SK-N-SH (cell line): ENCODE results near the gene CATSPERZ. TPM values are rescaled to one million over a fixed set of nuclear protein-coding genes. Genes with fewer than 3 reads are reported as not detected.

Source experiments
- CTCF ChIA-PET: fragments of 300-600, 350-600 bp; formaldehyde crosslinking; extraction: SDS; loops from one replicate; lab custom pipeline; 2021; lab: Yijun Ruan, JAX
- POLR2A ChIA-PET: fragments of 350-600 bp; sonication (Branson Sonifier 250); formaldehyde crosslinking; extraction: SDS; loops from one replicate; lab custom pipeline; 2020; ENCODE audit warnings: antibody characterized with exemption, inconsistent platforms; lab: Yijun Ruan, JAX
- DNase-seq: peaks from one replicate; pipeline ENCODE4 v3.0.0; 2012
- H2AFZ ChIP-seq: fragments of 200-600 bp; sonication (generic); 2 replicates; pipeline ENCODE4 v1.8.1; 2016; ENCODE audit warnings: antibody characterized with exemption, mild to moderate bottlenecking, low read depth
- H3F3A ChIP-seq: fragments of 200-600 bp; sonication (generic); replicated peaks from 2 replicates; pipeline ENCODE3; 2016; ENCODE audit warnings: antibody characterized with exemption, mild to moderate bottlenecking; ENCODE audit not compliant: insufficient read depth
- H3K27ac ChIP-seq, 2 experiments: fragments of 200-500 bp in 1 of 2; fragments of 200-600 bp in 1 of 2; sonication (Bioruptor generic) in 1 of 2; sonication (generic), shearing (Covaris generic) in 1 of 2; 2 replicates each; pipeline versions ENCODE4 v1.5.1 to v1.6.1; 2014 to 2016; ENCODE audit warnings: low read depth in 2 of 2, inconsistent platforms in 1 of 2, low read length in 1 of 2, mild to moderate bottlenecking in 1 of 2, mixed read lengths in 1 of 2
- H3K27me3 ChIP-seq: fragments of 200-600 bp; sonication (generic), shearing (Covaris generic); 2 replicates; pipeline ENCODE4 v1.6.1; 2016; ENCODE audit warnings: mixed run types; ENCODE audit not compliant: insufficient read depth
- H3K36me3 ChIP-seq, 2 experiments: fragments of 200-500 bp in 1 of 2; fragments of 200-600 bp in 1 of 2; sonication (Bioruptor generic) in 1 of 2; sonication (generic) in 1 of 2; replicated peaks in 1 of 2; 2 replicates each; pipeline versions ENCODE3 to v1.5.1; 2014 to 2016; ENCODE audit warnings: low read length in 1 of 2, mild to moderate bottlenecking in 1 of 2; ENCODE audit not compliant: insufficient read depth in 2 of 2, control insufficient read depth in 1 of 2
- H3K4me1 ChIP-seq, 2 experiments: fragments of 200-500 bp in 1 of 2; fragments of 200-600 bp in 1 of 2; sonication (Bioruptor generic) in 1 of 2; sonication (generic), shearing (Covaris generic) in 1 of 2; 2 replicates each; pipeline versions ENCODE4 v1.5.1 to v1.6.1; 2014 to 2016; ENCODE audit warnings: low read depth in 1 of 2, low read length in 1 of 2, mixed run types in 1 of 2; ENCODE audit not compliant: insufficient read depth in 2 of 2, control insufficient read depth in 1 of 2
- H3K4me2 ChIP-seq: fragments of 200-600 bp; sonication (generic), shearing (Covaris generic); 2 replicates; pipeline ENCODE4 v1.6.1; 2017; ENCODE audit warnings: mixed run types
- H3K4me3 ChIP-seq, 2 experiments: fragments of 200-500 bp in 1 of 2; fragments of 200-600 bp in 1 of 2; sonication (Bioruptor generic) in 1 of 2; sonication (generic), shearing (Covaris generic) in 1 of 2; 2 replicates each; pipeline versions ENCODE4 v1.5.1 to v1.8.1; 2014 to 2016; ENCODE audit warnings: low read depth in 2 of 2, inconsistent platforms in 1 of 2, low read length in 1 of 2, mild to moderate bottlenecking in 1 of 2, mixed read lengths in 1 of 2, moderate library complexity in 1 of 2
- H3K79me2 ChIP-seq: fragments of 200-600 bp; sonication (generic); 2 replicates; pipeline ENCODE4 v1.8.1; 2017; ENCODE audit warnings: mild to moderate bottlenecking; ENCODE audit not compliant: insufficient read depth
- H3K9ac ChIP-seq: fragments of 200-600 bp; sonication (generic); 2 replicates; pipeline ENCODE4 v1.6.1; 2017; ENCODE audit warnings: mixed run types
- H3K9me2 ChIP-seq: fragments of 200-600 bp; sonication (generic); 2 replicates; pipeline ENCODE4 v1.6.1; 2017; ENCODE audit warnings: mixed run types
- H3K9me3 ChIP-seq: fragments of 200-600 bp; sonication (generic); 2 replicates; pipeline ENCODE4 v1.6.1; 2017; ENCODE audit warnings: mixed run types, mild to moderate bottlenecking, moderate library complexity
- H4K20me1 ChIP-seq: fragments of 200-600 bp; sonication (generic); 2 replicates; pipeline ENCODE4 v1.6.1; 2017; ENCODE audit warnings: mild to moderate bottlenecking, mixed run types; ENCODE audit not compliant: insufficient read depth
- CHD2 ChIP-seq: fragments of 150-350 bp; IDR thresholded peaks from 2 replicates; pipeline ENCODE4 v1.6.1; 2018; ENCODE audit warnings: low read length; ENCODE audit not compliant: partially characterized antibody
- EP300 ChIP-seq, 2 experiments: IDR thresholded peaks; 2 replicates each; pipeline versions ENCODE4 v1.4.0 to v1.6.1; 2012; ENCODE audit warnings: borderline replicate concordance in 1 of 2, low read depth in 1 of 2, low read length in 1 of 2
- EZH2phosphoT487 ChIP-seq: fragments of 200-600 bp; sonication (generic); IDR thresholded peaks from 2 replicates; pipeline ENCODE4 v1.6.1; 2017; ENCODE audit warnings: low read depth, mixed run types, mild to moderate bottlenecking, antibody characterized with exemption, moderate library complexity, borderline replicate concordance
- FOXM1 ChIP-seq: IDR thresholded peaks from 2 replicates; pipeline ENCODE4 v1.4.0; 2012; ENCODE audit warnings: low read depth, mild to moderate bottlenecking
- GABPA ChIP-seq: IDR thresholded peaks from 2 replicates; pipeline ENCODE4 v1.4.0; 2012; ENCODE audit warnings: low read depth, mild to moderate bottlenecking
- GATA2 ChIP-seq: sonication (generic); formaldehyde crosslinking; IDR thresholded peaks from 2 replicates; pipeline ENCODE4 v1.5.0; 2020; ENCODE audit warnings: mild to moderate bottlenecking, missing genetic modification reagents
- MXI1 ChIP-seq: IDR thresholded peaks from 2 replicates; pipeline ENCODE4 v1.6.1; 2012; ENCODE audit warnings: mild to moderate bottlenecking, low read depth, low read length, improper control_type of control experiment
- POLR2AphosphoS5 ChIP-seq: IDR thresholded peaks from 2 replicates; pipeline ENCODE4 v1.6.1; 2012; ENCODE audit warnings: low read depth, low read length
- RCOR1 ChIP-seq: fragments of 150-350 bp; IDR thresholded peaks from 2 replicates; pipeline ENCODE4 v1.6.1; 2017; ENCODE audit warnings: antibody characterized with exemption, low read length
- RFX5 ChIP-seq: IDR thresholded peaks from 2 replicates; pipeline ENCODE4 v1.6.1; 2012; ENCODE audit warnings: mild to moderate bottlenecking, improper control_type of control experiment, low read length
- RXRA ChIP-seq: IDR thresholded peaks from 2 replicates; pipeline ENCODE4 v1.4.0; 2012; ENCODE audit warnings: low read depth, mild to moderate bottlenecking, borderline replicate concordance
- TCF12 ChIP-seq: IDR thresholded peaks from 2 replicates; pipeline ENCODE4 v1.4.0; 2012
- YY1 ChIP-seq: IDR thresholded peaks from 2 replicates; pipeline ENCODE4 v1.4.0; 2012; ENCODE audit warnings: low read depth, mild to moderate bottlenecking
- WGBS: methylation state at CpG from one replicate; pipeline ENCODE4 v1.1.6; 2017; ENCODE audit warnings: low lambda C conversion rate; 5-methylcytosine and 5-hydroxymethylcytosine counted together
- polyA plus RNA-seq, 3 experiments: library from polyadenylated mRNA; depleted of rRNA; stranded (reverse); fragments of >200 nt; gene quantifications; 2 replicates each; pipeline ENCODE4 v1.2.3, GENCODE V29; 2012
- TF ChIP-seq, protein P1 (sequence below): fragments of 150-350 bp; IDR thresholded peaks from 2 replicates; pipeline ENCODE4 v1.6.1; 2017; ENCODE audit warnings: antibody characterized with exemption, low read length, low read depth, borderline replicate concordance
- TF ChIP-seq, protein P2 (sequence below): IDR thresholded peaks from 2 replicates; pipeline ENCODE4 v1.4.0; 2012; ENCODE audit warnings: low read depth, borderline replicate concordance
- TF ChIP-seq, protein P3 (sequence below): IDR thresholded peaks from 2 replicates; pipeline ENCODE4; 2012
- TF ChIP-seq, protein P4 (sequence below): fragments of 150-350 bp; IDR thresholded peaks from 2 replicates; pipeline ENCODE4 v1.6.1; 2016; ENCODE audit warnings: mild to moderate bottlenecking, low read depth, low read length
- TF ChIP-seq, protein P5 (sequence below): IDR thresholded peaks from 2 replicates; pipeline ENCODE4 v1.4.0; 2012; ENCODE audit warnings: low read depth
- TF ChIP-seq, protein P6 (sequence below): IDR thresholded peaks from 2 replicates; pipeline ENCODE4 v1.4.0; 2012; ENCODE audit warnings: low read depth, borderline replicate concordance

Gene CATSPERZ
- polyA plus RNA-seq, 1 of the 3 experiments (the other 2 are of a cell fraction): 0.54 TPM

DNA sequence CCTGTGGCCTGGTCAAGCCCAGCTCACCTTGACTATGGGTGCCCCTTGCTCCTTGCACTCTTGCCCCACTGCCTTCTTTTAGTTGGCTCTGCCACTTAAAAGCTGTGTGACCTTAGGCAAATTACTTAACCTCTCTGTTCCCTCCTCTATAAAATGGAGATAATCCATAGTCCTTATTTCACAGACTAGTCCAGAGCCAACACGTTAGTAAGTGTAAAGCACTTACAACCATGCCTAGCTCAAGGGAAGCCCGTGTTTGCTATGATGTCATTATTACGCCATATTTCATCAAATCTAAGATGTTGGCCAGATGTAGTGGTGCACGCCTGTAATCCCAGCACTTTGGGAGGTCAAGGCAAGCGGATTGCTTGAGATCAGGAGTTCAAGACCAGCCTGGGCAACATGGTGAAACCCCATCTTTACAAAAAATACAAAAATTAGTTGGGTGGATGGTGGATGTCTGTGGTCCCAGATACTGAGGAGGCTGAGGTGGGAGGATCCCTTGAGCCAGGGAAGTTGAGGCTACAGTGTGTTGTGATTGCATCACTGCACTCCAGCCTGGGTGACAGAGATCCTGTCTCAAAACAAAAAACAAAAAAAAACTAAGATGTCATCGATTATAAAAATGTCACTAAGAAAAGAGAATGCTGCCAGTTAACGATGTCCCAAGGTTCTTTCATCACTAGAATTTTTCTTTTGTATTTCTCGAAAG lies 37.5 kb downstream of the CATSPERZ start:
- H3F3A ChIP-seq: peaks cover 5% of the 10 kb centered on the region
- peaks cover 0 to 4% of the 10 kb centered on the region in 2 experiments; a peak in 1 of 4 replicates for H3K4me1 ChIP-seq
- H3K9me3 ChIP-seq: no peaks in the 10 kb centered on the region
- no peaks in the 10 kb centered on the region for H3K79me2 ChIP-seq
- no peak overlapping the region for H3K9ac ChIP-seq
- no peak overlapping the region for H3K27ac ChIP-seq
- no peak for DNase-seq
- H3K27me3 ChIP-seq: no peaks in the 10 kb centered on the region
- no peak overlapping the region for H3K4me3 ChIP-seq
- no peaks in the 10 kb centered on the region for H3K36me3 ChIP-seq
- no peak for TF ChIP-seq EZH2phosphoT487
- TF ChIP-seq, protein P1, sequence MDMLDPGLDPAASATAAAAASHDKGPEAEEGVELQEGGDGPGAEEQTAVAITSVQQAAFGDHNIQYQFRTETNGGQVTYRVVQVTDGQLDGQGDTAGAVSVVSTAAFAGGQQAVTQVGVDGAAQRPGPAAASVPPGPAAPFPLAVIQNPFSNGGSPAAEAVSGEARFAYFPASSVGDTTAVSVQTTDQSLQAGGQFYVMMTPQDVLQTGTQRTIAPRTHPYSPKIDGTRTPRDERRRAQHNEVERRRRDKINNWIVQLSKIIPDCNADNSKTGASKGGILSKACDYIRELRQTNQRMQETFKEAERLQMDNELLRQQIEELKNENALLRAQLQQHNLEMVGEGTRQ: no peak
- TF ChIP-seq, protein P2, sequence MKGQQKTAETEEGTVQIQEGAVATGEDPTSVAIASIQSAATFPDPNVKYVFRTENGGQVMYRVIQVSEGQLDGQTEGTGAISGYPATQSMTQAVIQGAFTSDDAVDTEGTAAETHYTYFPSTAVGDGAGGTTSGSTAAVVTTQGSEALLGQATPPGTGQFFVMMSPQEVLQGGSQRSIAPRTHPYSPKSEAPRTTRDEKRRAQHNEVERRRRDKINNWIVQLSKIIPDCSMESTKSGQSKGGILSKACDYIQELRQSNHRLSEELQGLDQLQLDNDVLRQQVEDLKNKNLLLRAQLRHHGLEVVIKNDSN: no peak
- no peak for TF ChIP-seq CHD2
- TF ChIP-seq POLR2AphosphoS5: no peak
- no peak for TF ChIP-seq FOXM1
- TF ChIP-seq, protein P3, sequence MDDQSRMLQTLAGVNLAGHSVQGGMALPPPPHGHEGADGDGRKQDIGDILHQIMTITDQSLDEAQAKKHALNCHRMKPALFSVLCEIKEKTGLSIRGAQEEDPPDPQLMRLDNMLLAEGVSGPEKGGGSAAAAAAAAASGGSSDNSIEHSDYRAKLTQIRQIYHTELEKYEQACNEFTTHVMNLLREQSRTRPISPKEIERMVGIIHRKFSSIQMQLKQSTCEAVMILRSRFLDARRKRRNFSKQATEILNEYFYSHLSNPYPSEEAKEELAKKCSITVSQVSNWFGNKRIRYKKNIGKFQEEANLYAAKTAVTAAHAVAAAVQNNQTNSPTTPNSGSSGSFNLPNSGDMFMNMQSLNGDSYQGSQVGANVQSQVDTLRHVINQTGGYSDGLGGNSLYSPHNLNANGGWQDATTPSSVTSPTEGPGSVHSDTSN: no peak
- no peak for TF ChIP-seq GABPA
- TF ChIP-seq EP300 (IDR thresholded peaks at IDR 0.05; ENCODE audit: borderline replicate concordance in 1 of 2, low read depth in 1 of 2, low read length in 1 of 2): no peak
- TF ChIP-seq TCF12: no peak
- TF ChIP-seq, protein P4, sequence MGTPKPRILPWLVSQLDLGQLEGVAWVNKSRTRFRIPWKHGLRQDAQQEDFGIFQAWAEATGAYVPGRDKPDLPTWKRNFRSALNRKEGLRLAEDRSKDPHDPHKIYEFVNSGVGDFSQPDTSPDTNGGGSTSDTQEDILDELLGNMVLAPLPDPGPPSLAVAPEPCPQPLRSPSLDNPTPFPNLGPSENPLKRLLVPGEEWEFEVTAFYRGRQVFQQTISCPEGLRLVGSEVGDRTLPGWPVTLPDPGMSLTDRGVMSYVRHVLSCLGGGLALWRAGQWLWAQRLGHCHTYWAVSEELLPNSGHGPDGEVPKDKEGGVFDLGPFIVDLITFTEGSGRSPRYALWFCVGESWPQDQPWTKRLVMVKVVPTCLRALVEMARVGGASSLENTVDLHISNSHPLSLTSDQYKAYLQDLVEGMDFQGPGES: no peak
- TF ChIP-seq GATA2 (CRISPR knock-in tag): no peak
- TF ChIP-seq RXRA: no peak
- TF ChIP-seq RCOR1: no peak
- TF ChIP-seq, protein P5, sequence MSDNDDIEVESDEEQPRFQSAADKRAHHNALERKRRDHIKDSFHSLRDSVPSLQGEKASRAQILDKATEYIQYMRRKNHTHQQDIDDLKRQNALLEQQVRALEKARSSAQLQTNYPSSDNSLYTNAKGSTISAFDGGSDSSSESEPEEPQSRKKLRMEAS: no peak
- TF ChIP-seq, protein P6, sequence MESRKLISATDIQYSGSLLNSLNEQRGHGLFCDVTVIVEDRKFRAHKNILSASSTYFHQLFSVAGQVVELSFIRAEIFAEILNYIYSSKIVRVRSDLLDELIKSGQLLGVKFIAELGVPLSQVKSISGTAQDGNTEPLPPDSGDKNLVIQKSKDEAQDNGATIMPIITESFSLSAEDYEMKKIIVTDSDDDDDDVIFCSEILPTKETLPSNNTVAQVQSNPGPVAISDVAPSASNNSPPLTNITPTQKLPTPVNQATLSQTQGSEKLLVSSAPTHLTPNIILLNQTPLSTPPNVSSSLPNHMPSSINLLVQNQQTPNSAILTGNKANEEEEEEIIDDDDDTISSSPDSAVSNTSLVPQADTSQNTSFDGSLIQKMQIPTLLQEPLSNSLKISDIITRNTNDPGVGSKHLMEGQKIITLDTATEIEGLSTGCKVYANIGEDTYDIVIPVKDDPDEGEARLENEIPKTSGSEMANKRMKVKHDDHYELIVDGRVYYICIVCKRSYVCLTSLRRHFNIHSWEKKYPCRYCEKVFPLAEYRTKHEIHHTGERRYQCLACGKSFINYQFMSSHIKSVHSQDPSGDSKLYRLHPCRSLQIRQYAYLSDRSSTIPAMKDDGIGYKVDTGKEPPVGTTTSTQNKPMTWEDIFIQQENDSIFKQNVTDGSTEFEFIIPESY: no peak
- no peak for TF ChIP-seq RFX5
- no peak for TF ChIP-seq MXI1
- no peak for TF ChIP-seq YY1
- no peak overlapping the region for H3K4me2 ChIP-seq
- ChIA-PET POLR2A (no interaction called here), CTCF (interaction anchor here (0.7 to 1.4 kb wide), 3 partner anchors 15 to 34 kb away, joined by 3 read pairs; no protein-coding TSS in a partner anchor)
- 58% methylated on average over 8 of the region's 8 CpGs for WGBS
- no peaks in the 10 kb centered on the region for H4K20me1 ChIP-seq
- no peaks in the 10 kb centered on the region for H3K9me2 ChIP-seq
- no peak overlapping the region for H2AFZ ChIP-seq
